Left hindlimb (tissue), 1 donor: ENCODE data around the gene GULP1.
A peak's percentile ranks its signal among the peaks of the same experiment; 100 is the strongest.
"Not testable (repeated sequence)": the region's sequence is repeated elsewhere in the genome, so short reads cannot be mapped to it uniquely, and the experiment has no call there.

Source experiments
- DNase-seq: peaks from one replicate; pipeline ENCODE4 v3.0.0-alpha.2; 2018

GULP1 gene

DNA sequence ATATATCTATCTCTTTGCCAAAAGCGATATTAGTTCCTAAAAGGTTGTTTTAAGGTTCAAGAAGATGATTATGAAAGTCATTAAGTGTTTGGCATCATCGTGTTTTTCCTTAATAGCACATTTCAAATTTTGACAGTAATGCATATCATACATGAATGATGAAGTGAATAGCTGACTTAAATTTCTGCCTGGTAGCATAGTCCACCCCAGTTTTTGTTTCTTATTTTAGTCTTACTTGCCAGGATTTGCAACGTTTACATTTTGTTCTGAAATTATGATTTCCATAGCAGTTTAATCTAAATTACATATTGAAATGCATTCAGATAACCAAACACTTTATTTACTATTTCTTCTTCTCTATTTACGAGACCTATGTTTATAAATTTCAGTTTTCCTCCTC lies 201.1 kb downstream of the GULP1 start:
- DNase-seq: no peak

DNA sequence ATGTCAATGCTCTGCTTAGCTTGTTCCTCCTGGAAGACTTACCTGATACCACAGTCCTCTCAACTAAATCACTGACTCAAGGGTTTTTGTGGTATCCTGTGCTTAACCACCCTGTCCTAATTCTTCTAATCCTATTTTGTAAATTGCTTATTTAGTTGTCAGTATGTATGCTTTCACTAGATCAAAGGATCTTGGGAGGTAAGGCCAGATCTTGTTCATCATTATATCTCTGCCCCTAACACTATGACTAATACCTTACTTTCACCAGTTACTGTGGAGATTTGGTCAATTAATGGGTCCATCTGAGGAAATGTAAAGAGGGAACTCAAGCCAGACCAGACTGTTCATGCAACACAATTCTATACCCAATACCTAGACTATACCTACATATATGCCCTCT lies 203.2 kb downstream of the GULP1 start:
- no peak for DNase-seq

- DNase-seq: no peak
Observed at GRCh38 chr2:188495969-188496431, 204.3 kb downstream of the GULP1 start.

- no peak for DNase-seq
Observed at GRCh38 chr2:188497726-188498125, 206.1 kb downstream of the GULP1 start.

- no peak for DNase-seq
Observed at GRCh38 chr2:188503975-188504374, 212.3 kb downstream of the GULP1 start.

DNA sequence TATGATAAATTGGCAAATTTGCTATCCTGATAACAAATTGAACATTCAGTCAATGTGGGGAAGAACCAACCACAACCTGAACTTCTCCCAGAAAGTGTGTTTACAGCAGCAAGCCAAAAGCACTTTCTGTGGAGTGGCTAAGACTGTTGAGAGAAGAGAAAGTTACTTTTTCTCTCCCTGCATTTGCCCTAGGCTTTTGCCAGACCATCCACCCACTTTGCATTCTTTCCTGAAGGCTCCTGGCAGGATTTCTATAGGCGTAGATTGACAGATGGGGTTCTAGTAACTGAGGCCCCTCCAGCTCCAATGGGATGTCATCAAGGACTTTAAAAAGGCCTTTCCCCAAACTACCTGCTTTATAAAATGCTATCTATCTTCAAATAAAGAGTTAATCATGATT lies 215.2 kb downstream of the GULP1 start:
- DNase-seq: no peak

DNA sequence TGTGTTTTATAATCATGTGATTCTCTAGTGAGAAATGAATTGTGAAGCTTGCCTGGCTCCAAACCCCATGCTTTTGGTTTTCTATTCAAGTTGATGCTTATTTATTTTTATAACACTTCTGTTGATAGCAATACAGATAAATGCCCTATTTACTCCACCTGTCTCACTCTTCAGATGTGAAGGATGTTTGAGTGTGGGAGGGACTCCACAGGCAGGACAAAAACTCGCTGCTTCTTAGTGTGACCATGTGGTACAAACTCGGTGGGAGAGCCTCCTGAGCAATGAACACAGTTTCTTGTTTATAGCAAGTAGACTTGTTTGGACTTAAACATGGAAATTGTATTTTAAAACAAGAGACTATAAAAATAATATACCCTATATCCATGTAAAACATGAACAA lies 219.7 kb downstream of the GULP1 start:
- no peak for DNase-seq

DNA sequence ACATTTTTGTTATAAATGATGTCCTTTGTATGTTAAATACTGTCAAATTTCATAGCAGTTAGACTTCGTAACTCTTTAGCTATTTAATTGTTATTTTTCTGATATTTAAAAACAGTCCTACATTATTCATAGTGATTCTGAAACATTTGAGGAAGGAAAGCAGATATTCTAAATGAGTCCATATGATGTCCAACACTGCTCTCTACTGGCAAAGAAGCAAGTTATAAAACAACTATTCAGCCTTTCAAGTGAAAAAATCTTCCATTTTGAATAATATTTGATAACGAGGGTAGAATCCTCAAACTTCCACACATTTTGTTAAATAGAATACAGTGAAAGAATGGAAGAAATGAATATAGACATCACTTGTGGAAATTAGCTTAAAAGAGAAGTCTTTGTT lies 220.8 kb downstream of the GULP1 start:
- DNase-seq: no peak

DNA sequence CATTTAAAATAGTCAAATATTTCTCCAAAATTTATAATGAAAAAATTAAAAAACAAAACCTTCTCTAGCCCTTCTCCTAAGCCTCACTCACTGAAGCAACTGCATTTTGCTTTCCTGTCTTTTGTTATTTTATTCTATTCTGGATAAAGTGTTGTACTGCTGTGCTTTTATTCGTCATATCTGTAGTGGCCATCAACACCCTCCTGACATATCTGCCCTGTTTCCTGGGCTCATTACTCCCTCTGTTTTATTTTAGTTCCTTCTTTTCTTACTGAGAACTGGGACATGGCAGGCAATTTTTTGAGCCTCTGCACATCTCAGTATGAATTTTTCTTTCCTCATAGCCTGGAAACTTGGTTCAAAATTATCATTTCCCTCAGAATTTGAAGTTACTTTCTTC lies 224.2 kb downstream of the GULP1 start:
- DNase-seq: no peak

DNA sequence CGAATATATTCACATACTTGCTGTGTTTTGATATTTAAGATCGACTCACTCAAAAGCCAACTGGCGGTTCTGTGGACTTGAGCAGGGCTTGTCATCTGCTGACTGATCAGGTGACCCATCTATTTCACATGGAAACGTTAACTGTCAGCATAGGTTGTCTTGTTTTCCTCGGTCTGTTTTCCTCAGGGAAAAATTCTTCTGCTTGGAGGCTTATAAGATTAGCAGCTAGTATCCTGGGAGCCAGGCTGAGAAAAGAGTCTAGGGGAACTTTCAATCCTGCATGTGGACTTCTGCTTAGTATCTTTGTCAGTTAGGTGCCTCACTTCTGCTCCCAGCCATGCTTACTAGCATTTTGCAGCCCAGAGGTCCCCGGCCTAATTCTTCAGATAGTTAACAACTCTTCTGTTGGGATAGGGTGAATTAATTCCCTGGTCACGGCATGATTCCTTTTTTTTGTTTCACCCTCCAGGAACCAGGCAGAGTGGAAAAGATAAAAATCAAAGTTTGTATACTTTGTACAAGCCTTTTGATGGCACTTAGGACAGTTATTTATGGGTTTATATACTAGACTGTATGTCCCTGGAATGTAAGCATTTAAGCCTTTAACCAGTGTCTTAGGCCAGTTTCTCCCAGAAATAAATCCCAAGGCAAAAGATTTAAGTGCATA lies 226.0 kb downstream of the GULP1 start:
- no peak for DNase-seq

DNA sequence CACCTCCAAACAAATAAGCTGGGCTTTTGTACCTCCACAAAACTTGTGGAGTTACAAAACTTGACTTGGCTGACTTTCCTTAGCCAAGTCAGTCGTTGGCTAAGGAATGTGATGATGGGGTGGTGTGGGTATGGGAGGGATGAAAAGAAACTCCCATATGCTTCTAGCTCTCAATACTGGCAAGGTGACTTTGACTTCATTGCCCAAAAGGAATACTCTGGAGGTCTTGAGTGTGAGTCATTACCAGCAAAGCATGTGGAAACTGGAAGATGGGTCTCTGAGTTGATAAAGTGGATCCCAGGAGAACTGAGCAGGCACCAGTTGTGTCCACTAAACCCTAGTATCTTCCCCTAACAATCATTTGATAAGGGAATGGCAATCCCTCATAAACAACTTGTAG lies 226.7 kb downstream of the GULP1 start:
- no peak for DNase-seq

DNA sequence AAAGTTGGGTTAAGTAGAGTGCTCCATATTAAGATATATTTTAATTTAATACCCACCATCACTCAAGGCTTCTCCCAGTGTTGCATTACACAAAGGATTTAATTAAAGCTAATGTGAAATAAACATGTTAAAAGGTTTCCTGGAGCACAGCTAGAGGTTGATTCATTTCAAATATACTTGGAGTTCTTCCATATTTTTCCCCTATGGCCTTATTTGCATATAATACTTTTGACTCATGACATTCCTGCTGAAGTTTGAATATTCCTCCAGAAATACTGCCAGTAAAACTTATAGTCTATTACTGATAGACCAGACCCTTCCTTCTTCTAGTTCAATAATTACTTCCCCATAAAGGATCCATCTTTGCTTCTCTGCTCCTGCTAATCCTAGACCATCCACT lies 227.5 kb downstream of the GULP1 start:
- no peak for DNase-seq

GRCh38 chr2:188522517-188522916 lies 230.8 kb downstream of the GULP1 start:
- DNase-seq: no peak

- DNase-seq: no peak
Observed at GRCh38 chr2:188523919-188524318, 232.2 kb downstream of the GULP1 start.

DNA sequence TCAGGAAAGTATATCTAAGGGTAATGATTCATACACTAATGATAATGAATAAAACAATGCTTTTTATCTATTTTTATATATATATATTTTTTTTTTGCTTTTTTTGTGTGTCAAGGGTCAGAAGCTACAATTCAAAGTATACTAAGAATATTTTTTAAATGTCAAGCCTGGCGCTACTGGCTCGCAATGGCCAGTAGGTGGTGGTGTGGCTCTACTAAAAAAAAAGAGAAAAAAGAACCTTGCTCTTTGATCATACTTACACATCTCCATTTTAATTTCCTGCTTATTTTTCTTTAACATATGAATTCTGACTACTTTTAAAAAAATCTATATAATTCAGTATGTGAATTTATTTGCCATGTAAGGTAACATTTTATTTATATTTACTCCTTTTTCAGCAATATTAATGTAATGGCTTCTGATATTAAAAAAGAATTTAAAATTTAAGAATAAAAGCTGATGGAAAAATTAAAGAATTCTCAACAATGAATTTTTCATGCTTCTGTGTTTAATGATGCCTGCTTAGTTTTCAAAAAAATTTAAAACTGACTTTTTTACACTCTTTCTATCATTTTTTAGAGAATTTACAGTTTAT lies 232.9 kb downstream of the GULP1 start:
- no peak for DNase-seq

- no peak for DNase-seq
Observed at GRCh38 chr2:188526701-188527100, 235.0 kb downstream of the GULP1 start.

- DNase-seq: peak; percentile 40
Observed at GRCh38 chr2:188527141-188527540, 235.5 kb downstream of the GULP1 start.

GRCh38 chr2:188527581-188527993 lies 235.9 kb downstream of the GULP1 start:
- DNase-seq: no peak

DNA sequence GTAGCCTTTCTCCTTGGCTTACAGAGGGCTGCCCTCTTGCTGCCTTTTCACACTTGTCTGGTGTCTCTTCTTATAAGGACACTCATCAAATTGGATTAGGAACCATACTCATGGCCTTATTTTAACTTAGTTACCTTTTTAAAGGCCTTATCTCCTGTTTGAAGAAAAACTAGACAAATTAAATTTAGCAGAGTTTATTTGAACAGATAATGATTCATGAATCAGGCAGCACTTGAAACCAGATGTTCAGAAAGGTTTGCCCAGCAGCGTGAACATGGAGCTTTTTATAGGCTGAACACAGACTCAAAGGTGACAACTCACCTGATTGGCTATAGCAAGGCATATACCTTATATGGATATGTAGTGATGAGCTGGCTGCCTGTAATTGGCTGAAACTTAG lies 238.0 kb downstream of the GULP1 start:
- DNase-seq: no peak

- no peak for DNase-seq
Observed at GRCh38 chr2:188534875-188535274, 243.2 kb downstream of the GULP1 start.

- DNase-seq: no peak
Observed at GRCh38 chr2:188551671-188552070, 260.0 kb downstream of the GULP1 start.

DNA sequence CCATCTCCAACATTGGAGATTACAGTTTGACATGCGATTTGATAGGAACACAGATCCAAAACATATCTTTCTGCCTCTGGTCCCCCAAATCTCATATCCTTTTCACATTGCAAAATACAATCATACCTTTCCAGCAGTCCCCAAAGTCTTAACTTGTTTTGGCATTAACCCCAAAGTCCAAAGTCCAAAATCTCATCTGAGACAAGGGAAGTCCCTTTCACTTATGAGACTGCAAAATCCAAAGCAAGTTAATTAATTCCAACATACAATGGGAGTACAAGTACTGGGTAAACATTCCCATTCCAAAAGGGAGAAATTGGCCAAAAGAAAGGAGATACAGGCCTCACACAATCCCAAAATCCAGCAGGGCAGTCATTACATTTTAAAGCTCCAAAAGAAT lies 265.4 kb downstream of the GULP1 start:
- DNase-seq: no peak

DNA sequence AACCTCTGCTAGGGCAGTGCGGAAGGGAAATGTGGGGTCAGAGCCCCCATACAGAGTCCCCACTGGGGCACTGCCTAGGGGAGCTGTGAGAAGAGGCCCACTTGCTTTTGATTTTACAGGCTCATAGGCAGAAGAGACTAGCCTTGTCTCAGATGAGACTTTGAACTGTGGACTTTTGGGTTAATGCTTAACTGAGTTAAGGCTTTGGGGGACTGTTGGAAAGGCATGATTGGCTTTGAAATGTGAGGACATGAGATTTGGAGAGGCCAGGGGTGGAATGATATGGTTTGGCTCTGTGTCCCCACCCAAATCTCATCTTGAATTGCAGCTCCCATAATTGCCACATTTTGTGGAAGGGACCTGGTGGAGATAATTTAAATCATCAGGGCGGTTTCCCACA lies 267.8 kb downstream of the GULP1 start:
- DNase-seq: not testable (repeated sequence)

- no peak for DNase-seq
Observed at GRCh38 chr2:188561473-188561979, 269.9 kb downstream of the GULP1 start.
